Karpas-422 (cell line): ENCODE data around the gene HMGN3. TPM values are rescaled to one million over a fixed set of nuclear protein-coding genes. Genes with fewer than 3 reads are reported as not detected.

Experiments used
- DNase-seq: peaks from one replicate; pipeline ENCODE4 v3.0.0-alpha.2; 2015
- H2AFZ ChIP-seq: fragments of 200-600 bp; sonication (generic); 2 replicates; pipeline ENCODE4 v1.6.1; 2014; ENCODE audit warnings: antibody characterized with exemption, low read length, mixed read lengths
- H3K27ac ChIP-seq: fragments of 200-600 bp; sonication (generic); 2 replicates; pipeline ENCODE4 v1.5.1; 2014; ENCODE audit warnings: mild to moderate bottlenecking, low read length, moderate library complexity
- H3K27me3 ChIP-seq: fragments of 200-600 bp; sonication (generic); 2 replicates; pipeline ENCODE4 v1.6.1; 2014; ENCODE audit warnings: low read length, mixed read lengths
- H3K36me3 ChIP-seq: fragments of 200-600 bp; sonication (generic); 2 replicates; pipeline ENCODE4 v1.6.1; 2014; ENCODE audit warnings: low read length, mixed read lengths; ENCODE audit not compliant: insufficient read depth
- H3K4me1 ChIP-seq: fragments of 200-600 bp; sonication (generic); 2 replicates; pipeline ENCODE4 v1.6.1; 2014; ENCODE audit warnings: mild to moderate bottlenecking, low read length, mixed read lengths
- H3K4me2 ChIP-seq: fragments of 200-600 bp; sonication (generic); 2 replicates; pipeline ENCODE4 v1.6.1; 2014; ENCODE audit warnings: low read length, low read depth, mild to moderate bottlenecking; ENCODE audit not compliant: poor library complexity, severe bottlenecking
- H3K4me3 ChIP-seq: fragments of 200-600 bp; sonication (generic); 2 replicates; pipeline ENCODE4 v1.5.1; 2014; ENCODE audit warnings: mild to moderate bottlenecking, antibody characterized with exemption, low read length, mixed read lengths
- H3K79me2 ChIP-seq: fragments of 200-600 bp; sonication (generic); 2 replicates; pipeline ENCODE4 v1.6.1; 2014; ENCODE audit warnings: mild to moderate bottlenecking, low read length, mixed read lengths
- H3K9ac ChIP-seq: fragments of 200-600 bp; sonication (generic); 2 replicates; pipeline ENCODE4 v1.6.0; 2014; ENCODE audit warnings: low read length
- H3K9me2 ChIP-seq: fragments of 200-600 bp; sonication (generic), shearing (Covaris generic); replicated peaks from 2 replicates; pipeline ENCODE4 v1.6.0; 2014; ENCODE audit warnings: mild to moderate bottlenecking, low read length, moderate library complexity; ENCODE audit not compliant: insufficient read depth
- H3K9me3 ChIP-seq: fragments of 300-700, 200-600 bp; sonication (generic); 2 replicates; pipeline ENCODE4 v1.6.1; 2014; ENCODE audit warnings: low read length, mixed read lengths
- H4K20me1 ChIP-seq: fragments of 200-600 bp; sonication (generic); 2 replicates; pipeline ENCODE4 v1.6.1; 2014; ENCODE audit warnings: mild to moderate bottlenecking, antibody characterized with exemption, low read length, low read depth; ENCODE audit not compliant: insufficient read depth
- total RNA-seq: library from RNA; depleted of rRNA; stranded (reverse); fragments of >200 nt; shearing (Covaris generic); gene quantifications from 2 replicates; pipeline ENCODE4 v1.2.3, GENCODE V29; 2014; ENCODE audit warnings: low replicate concordance; rRNA removed

The HMGN3 gene
- total RNA-seq, result 125 and 148 TPM in 2 replicates

GRCh38 chr6:79234150-79235022 is at the start of gene HMGN3:
Gene HMGN3, minus strand, starts transcription at chr6:79234682.
- Histone ChIP-seq H3K4me3 (peak within 1 kb of the TSS; percentile 90), H3K27ac (peak within 1 kb of the TSS; percentile 74), H3K9ac (peak within 1 kb of the TSS; percentile 92), H3K36me3 (peaks cover 3% of the 10 kb centered on the region; the same call in 1 of the 2 replicates), H3K27me3 (no peaks in the 10 kb centered on the region), H3K4me2 (peak within 1 kb of the TSS; percentile 88), H3K79me2 (peaks cover 48% of the 10 kb centered on the region), H3K4me1 (peaks cover 27% of the 10 kb centered on the region), H2AFZ (peak within 1 kb of the TSS; percentile 85), H3K9me3 (no peaks in the 10 kb centered on the region), H4K20me1 (no peaks in the 10 kb centered on the region), H3K9me2 (no peaks in the 10 kb centered on the region)
- DNase-seq, result peak; percentile 97

- H3K4me1 ChIP-seq, result no peaks in the 10 kb centered on the region
- no peaks in the 10 kb centered on the region for H3K27me3 ChIP-seq
- no peaks in the 10 kb centered on the region for H3K79me2 ChIP-seq
- no peak overlapping the region for H3K4me2 ChIP-seq
- no peak overlapping the region for H3K27ac ChIP-seq
- no peak overlapping the region for H2AFZ ChIP-seq
- no peak overlapping the region for H3K9ac ChIP-seq
- H3K9me3 ChIP-seq, result no peaks in the 10 kb centered on the region
- no peaks in the 10 kb centered on the region for H3K36me3 ChIP-seq
- no peak overlapping the region for H3K4me3 ChIP-seq
- H3K9me2 ChIP-seq, result no peaks in the 10 kb centered on the region
- no peak for DNase-seq
- H4K20me1 ChIP-seq, result no peaks in the 10 kb centered on the region
Measured at GRCh38 chr6:79280756-79281155, 46.3 kb upstream of the HMGN3 start.

GRCh38 chr6:79277109-79277508 is 42.6 kb upstream of the HMGN3 start:
- Histone ChIP-seq H4K20me1 (no peaks in the 10 kb centered on the region), H3K27me3 (no peaks in the 10 kb centered on the region), H3K36me3 (no peaks in the 10 kb centered on the region), H3K4me1 (no peaks in the 10 kb centered on the region), H3K9me3 (no peaks in the 10 kb centered on the region), H2AFZ (no peak overlapping the region), H3K27ac (no peak overlapping the region), H3K9me2 (no peaks in the 10 kb centered on the region), H3K4me3 (no peak overlapping the region), H3K79me2 (no peaks in the 10 kb centered on the region), H3K4me2 (no peak overlapping the region), H3K9ac (no peak overlapping the region)
- no peak for DNase-seq

GRCh38 chr6:79269877-79270276 is 35.4 kb upstream of the HMGN3 start:
- no peak overlapping the region for H3K9ac ChIP-seq
- no peak overlapping the region for H3K4me3 ChIP-seq
- no peak overlapping the region for H2AFZ ChIP-seq
- DNase-seq, result no peak
- H3K9me2 ChIP-seq, result no peaks in the 10 kb centered on the region
- H3K36me3 ChIP-seq, result no peaks in the 10 kb centered on the region
- H3K27me3 ChIP-seq, result no peaks in the 10 kb centered on the region
- H3K4me2 ChIP-seq, result no peak overlapping the region
- no peaks in the 10 kb centered on the region for H3K4me1 ChIP-seq
- no peaks in the 10 kb centered on the region for H3K79me2 ChIP-seq
- H3K27ac ChIP-seq, result no peak overlapping the region
- H4K20me1 ChIP-seq, result no peaks in the 10 kb centered on the region
- H3K9me3 ChIP-seq, result no peaks in the 10 kb centered on the region

GRCh38 chr6:79267128-79267527 is 32.6 kb upstream of the HMGN3 start:
- H3K27ac ChIP-seq, result no peak overlapping the region
- H3K9me2 ChIP-seq, result no peaks in the 10 kb centered on the region
- H4K20me1 ChIP-seq, result no peaks in the 10 kb centered on the region
- no peak overlapping the region for H3K9ac ChIP-seq
- no peaks in the 10 kb centered on the region for H3K4me1 ChIP-seq
- H2AFZ ChIP-seq, result no peak overlapping the region
- no peaks in the 10 kb centered on the region for H3K9me3 ChIP-seq
- no peak overlapping the region for H3K4me3 ChIP-seq
- no peaks in the 10 kb centered on the region for H3K36me3 ChIP-seq
- no peaks in the 10 kb centered on the region for H3K79me2 ChIP-seq
- H3K27me3 ChIP-seq, result no peaks in the 10 kb centered on the region
- no peak for DNase-seq
- H3K4me2 ChIP-seq, result no peak overlapping the region

GRCh38 chr6:79266051-79266450 is 31.6 kb upstream of the HMGN3 start:
- H3K27ac ChIP-seq, result no peak overlapping the region

GRCh38 chr6:79263359-79263758 is 28.9 kb upstream of the HMGN3 start:
- Histone ChIP-seq H3K36me3 (no peaks in the 10 kb centered on the region), H3K4me3 (no peak overlapping the region), H3K9ac (no peak overlapping the region)

More at GRCh38 chr6:79266051-79266450, 31.6 kb upstream of the HMGN3 start:
- no peaks in the 10 kb centered on the region for H3K4me1 ChIP-seq
- no peaks in the 10 kb centered on the region for H3K9me2 ChIP-seq
- DNase-seq, result no peak
- H3K9me3 ChIP-seq, result no peaks in the 10 kb centered on the region
- H3K4me3 ChIP-seq, result no peak overlapping the region
- no peaks in the 10 kb centered on the region for H3K79me2 ChIP-seq
- no peaks in the 10 kb centered on the region for H3K27me3 ChIP-seq
- H4K20me1 ChIP-seq, result no peaks in the 10 kb centered on the region
- H2AFZ ChIP-seq, result no peak overlapping the region
- H3K9ac ChIP-seq, result no peak overlapping the region
- no peak overlapping the region for H3K4me2 ChIP-seq
- H3K36me3 ChIP-seq, result no peaks in the 10 kb centered on the region

GRCh38 chr6:79261666-79262065 is 27.2 kb upstream of the HMGN3 start:
- Histone ChIP-seq H3K27me3 (no peaks in the 10 kb centered on the region), H3K4me2 (no peak overlapping the region)

More at GRCh38 chr6:79263359-79263758, 28.9 kb upstream of the HMGN3 start:
- no peaks in the 10 kb centered on the region for H3K9me2 ChIP-seq
- no peak overlapping the region for H3K27ac ChIP-seq
- H3K4me1 ChIP-seq, result no peaks in the 10 kb centered on the region
- no peaks in the 10 kb centered on the region for H3K27me3 ChIP-seq
- H3K4me2 ChIP-seq, result no peak overlapping the region
- H3K79me2 ChIP-seq, result no peaks in the 10 kb centered on the region
- no peaks in the 10 kb centered on the region for H3K9me3 ChIP-seq
- no peak overlapping the region for H2AFZ ChIP-seq
- no peak for DNase-seq
- H4K20me1 ChIP-seq, result no peaks in the 10 kb centered on the region

More at GRCh38 chr6:79261666-79262065, 27.2 kb upstream of the HMGN3 start:
- H3K4me1 ChIP-seq, result no peaks in the 10 kb centered on the region
- no peaks in the 10 kb centered on the region for H3K36me3 ChIP-seq
- H3K27ac ChIP-seq, result no peak overlapping the region
- no peaks in the 10 kb centered on the region for H3K9me2 ChIP-seq
- H4K20me1 ChIP-seq, result no peaks in the 10 kb centered on the region
- no peak for DNase-seq
- H3K79me2 ChIP-seq, result no peaks in the 10 kb centered on the region
- H3K4me3 ChIP-seq, result no peak overlapping the region
- no peak overlapping the region for H3K9ac ChIP-seq
- no peak overlapping the region for H2AFZ ChIP-seq
- H3K9me3 ChIP-seq, result no peaks in the 10 kb centered on the region
